Islet precursor cell (in vitro differentiated cells): ENCODE measurements around the gene BIRC7.
"Not testable (repeated sequence)": the region's sequence is repeated elsewhere in the genome, so short reads cannot be mapped to it uniquely, and the experiment has no call there.

Experiments used
- DNase-seq: peaks from one replicate; pipeline ENCODE4 v3.0.0-alpha.2; 2018

BIRC7 gene

DNA sequence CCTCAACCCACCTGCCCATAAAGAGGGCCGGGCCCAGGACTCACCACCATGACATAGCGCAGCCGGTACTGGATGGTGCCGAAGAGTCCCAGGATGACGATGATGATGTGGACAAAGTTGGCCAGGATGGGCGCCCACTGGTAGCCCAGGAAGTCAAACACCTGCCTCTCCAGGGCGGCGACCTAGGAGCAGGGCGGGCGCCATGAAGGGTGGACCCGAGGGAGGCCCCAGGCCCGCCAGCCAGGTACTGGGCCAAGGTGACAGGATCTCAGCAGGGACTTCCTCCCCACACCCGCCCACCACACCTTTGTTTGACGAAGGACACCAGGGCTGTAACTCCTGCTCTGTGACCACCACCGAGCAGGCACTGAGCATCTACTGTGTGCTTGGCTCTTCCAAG is 14.2 kb downstream of the BIRC7 start:
- no peak for DNase-seq

DNA sequence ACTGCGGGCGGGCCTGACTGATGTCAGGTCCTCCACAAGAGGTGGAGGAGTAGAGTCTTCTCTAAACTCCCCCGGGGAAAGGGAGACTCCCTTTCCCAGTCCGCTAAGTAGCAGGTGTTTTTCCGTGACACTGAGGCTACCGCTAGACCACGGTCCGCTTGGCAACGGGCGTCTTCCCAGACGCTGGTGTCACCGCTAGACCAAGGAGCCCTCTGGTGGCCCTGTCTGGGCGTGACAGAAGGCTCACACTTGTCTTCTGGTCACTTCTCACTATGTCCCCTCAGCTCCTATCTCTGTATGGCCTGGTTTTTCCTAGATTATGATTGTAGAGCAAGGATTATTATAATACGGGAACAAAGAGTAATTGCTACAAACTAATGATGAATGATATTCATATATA is 15.6 kb downstream of the BIRC7 start:
- DNase-seq = not testable (repeated sequence)

DNA sequence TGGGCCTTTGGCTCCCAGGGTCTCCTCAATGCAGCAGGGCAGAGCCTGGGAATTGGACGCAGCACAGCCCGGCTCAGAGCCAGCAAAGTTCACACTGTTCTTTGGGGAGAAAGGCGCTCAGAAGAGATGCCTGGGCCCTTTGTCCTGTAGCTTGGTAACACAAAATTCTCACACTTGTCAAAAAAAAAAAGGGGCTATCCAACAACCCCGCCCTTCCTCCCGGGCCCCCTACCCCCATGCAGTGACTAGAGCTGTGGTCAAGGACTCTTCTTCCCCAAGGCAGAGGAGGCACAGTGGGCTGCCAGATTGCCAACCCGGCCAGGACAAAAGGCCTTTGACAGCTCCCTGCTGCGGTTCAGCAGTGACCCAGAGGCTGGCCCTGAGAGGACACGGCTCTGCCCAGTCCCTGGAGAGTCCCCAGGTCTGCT is 16.6 kb downstream of the BIRC7 start:
- no peak for DNase-seq

DNA sequence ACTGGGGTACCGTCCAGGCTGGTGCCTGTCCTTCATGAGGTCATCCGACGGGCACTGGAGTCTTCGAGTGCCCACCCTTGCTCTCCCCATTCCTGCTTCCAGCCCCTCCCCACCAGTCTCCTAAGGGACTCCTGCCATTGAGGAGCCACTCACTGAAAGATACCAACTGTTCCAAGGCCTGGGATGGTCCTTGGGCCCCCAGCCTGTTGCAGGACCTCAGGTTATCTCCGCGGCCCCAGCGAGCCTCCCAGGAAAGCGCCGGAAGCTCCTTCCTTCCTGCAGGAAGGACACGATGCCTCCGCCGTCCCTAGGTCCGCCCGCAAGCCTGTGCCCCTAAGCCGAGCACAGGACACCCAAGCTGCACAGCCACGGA is 17.3 kb downstream of the BIRC7 start:
- DNase-seq = no peak

DNA sequence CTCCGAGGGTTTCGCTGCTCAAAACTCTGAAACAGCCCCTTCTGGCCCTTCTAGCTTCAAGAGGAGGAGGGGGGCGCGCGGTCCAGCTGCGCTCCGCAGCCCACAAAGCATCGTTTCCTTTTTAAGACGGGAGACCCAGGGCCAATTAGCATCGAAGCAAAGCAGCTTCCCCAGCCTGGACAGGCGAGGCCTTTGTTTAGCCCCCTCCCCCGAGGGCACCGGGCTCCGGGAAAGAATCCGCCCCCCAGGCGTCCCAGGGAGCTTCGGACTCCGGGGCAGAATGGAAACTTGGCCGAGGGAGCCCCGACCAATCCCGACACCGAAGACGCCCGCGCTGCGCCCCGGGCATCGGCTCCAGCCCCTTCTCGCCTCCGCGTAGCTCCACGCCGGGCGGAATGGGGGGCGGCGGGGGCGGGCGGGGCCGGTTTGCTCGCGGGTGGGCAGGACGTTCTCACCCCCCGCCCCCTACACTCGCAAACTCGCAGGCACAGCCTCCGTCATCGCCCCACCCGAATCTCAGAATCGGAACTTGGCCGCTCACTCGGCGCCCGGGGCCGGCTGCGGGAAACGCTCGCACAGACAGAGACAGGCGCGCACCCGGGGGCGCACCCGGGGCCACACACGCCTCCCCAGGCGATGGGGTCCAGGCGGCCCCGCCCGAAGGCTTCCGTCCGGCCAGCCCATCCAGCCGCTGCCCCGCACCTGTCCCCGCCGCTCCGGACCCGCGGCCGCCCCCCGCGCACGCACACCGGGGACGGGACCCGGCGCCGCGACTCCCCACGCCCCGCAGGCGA is 17.9 kb downstream of the BIRC7 start:
- peak; percentile 87 for DNase-seq

DNA sequence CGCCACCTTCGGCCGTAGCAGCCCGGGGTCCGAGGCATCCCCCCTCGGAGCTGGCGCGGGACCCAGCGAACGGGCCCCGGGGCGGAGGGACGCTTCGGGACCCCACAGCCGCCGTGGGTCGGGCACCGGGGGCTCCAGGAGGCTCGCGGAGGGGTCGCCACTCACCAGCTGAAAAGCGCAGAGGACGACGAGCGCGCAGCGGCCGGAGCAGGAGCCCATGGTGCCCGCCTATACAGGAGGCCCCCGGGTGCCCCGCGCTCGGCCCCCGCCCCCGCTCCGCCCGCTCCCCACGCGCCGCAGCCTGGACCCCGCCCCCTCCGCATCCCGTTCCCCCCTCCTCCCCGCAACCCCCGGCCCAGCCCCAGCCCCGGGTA is 18.5 kb downstream of the BIRC7 start, which contains the start of gene NKAIN4:
Gene NKAIN4 (minus strand): TSS at position 232 of the 374 bp plus-strand sequence. CDS start 13 bp downstream, at position 219.
- DNase-seq = no peak

DNA sequence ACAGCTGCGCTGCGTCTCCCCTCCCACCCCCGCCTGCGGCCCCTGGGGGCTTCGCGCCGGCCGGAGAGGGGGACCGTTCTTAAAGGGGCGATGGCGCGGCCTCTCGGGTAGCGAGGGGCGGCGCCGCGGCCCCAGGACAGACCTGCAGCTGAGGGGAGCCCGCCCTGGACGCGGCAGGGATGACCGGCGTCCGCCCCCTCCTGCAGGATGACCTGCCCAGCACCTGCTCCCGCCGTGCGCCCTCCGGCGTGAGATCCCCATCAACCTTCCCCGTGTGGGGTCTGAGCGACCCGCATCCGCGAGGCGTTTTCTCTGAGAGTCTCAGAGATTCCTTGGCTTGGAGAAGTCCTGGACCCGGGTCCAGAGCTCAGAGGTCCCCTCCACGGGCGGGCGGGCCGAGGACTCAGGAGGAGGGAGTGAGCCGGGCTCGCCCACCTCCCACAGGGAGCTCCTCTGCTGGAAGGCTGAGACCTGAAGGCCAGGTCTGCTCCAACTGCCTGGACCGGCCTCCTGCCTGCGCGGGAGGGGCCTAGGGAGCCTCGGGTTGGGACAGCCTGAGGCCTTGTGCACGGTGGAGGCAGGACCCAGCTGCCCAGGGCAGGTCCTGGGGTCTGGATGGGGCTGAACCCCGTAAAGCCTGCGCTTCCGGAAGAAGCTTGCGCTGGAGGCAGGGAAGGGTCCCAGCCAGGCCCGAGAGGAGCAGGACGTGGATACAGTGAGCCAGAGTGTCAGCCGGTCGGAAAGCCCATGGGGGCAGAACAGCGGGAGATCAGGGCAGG is 19.1 kb downstream of the BIRC7 start:
- peak; percentile 81 for DNase-seq

DNA sequence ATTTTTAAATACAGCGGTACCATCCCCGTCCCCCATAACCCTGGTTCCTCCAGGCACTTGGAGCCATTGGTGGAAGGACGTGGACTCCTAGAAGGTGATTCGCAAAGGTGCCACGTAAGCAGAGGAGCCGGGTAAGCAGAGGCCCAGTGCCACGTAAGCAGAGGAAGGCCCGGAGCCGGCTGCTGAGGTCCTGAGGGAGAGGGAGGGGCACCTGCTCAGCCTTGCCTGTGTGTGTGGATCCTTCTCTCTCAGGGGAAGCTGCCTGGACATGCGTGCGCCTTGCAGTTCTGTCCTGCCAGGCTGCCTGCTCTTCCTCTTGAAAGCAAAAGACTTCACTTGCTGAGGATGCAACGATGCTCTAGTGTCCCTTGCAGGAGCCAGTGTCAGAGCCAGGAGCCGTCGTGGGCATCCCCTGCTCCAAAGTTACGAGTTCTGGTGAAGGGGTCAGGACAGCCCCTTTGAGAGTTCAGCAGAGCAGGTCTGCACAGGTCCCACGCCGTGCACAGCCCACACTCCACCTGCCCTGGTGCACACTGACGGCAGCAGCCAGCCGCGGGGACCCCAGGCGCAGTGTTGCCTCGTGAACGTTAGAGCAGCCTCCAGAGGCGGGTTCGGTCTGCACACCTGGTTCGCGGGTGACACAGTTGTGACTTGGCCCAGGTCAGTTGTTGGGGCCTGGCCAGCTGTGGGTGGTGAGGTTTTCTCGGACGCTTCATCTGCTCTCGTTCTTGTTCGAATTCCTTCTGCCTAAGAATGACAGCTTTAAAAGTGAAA is 20.4 kb downstream of the BIRC7 start:
- no peak for DNase-seq

DNA sequence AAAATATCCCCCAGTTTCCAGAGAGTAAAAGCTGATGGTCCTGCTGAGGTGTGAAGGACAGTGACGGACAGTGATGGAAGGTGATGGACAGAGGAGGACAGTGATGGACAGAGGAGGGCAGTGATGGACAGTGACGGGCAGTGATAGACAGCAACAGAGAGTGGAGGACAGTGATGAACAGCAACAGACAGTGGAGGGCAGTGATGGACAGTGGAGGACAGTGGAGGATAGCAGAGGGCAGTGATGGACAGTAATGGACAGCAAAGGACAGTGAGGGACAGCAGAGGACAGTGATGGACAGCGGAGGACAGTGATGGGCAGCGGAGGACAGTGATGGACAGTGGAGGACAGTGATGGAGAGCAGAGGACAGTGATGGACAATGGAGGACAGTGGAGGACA is 21.2 kb downstream of the BIRC7 start:
- DNase-seq = no peak

DNA sequence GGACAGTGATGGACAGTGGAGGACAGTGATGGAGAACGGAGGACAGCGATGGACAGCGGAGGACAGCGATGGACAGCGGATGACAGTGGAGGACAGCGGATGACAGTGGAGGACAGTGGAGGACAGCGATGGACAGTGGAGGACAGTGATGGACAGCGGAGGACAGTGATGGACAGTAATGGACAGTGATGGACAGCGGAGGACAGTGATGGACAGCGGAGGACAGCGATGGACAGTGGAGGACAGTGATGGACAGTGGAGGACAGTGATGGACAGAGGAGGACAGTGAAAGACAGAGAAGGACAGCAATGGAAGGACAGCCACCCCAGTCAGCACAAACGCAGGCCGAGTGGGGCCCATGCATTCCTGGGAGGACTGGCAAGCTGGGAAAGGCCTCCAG is 21.9 kb downstream of the BIRC7 start:
- no peak for DNase-seq

DNA sequence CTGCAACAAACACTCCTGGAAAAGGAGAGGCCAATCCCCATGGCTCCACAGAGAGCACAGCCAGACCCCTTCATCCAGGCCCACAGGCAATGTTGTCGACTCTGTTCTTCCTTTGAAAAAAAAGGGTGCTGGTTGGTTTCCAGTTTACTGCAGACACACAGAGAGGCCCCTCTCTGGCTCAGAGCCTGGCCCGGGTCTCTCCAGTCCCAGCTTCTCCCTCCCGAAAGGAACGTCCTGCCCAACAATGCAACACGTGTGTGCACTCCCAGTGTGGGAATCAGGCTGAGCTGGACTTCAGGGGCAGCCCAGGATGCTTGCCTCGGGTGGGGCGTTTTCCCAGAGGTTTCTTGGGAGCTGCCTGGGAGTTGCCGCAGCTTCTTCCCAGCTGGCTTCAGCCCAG is 23.1 kb downstream of the BIRC7 start:
- no peak for DNase-seq

DNA sequence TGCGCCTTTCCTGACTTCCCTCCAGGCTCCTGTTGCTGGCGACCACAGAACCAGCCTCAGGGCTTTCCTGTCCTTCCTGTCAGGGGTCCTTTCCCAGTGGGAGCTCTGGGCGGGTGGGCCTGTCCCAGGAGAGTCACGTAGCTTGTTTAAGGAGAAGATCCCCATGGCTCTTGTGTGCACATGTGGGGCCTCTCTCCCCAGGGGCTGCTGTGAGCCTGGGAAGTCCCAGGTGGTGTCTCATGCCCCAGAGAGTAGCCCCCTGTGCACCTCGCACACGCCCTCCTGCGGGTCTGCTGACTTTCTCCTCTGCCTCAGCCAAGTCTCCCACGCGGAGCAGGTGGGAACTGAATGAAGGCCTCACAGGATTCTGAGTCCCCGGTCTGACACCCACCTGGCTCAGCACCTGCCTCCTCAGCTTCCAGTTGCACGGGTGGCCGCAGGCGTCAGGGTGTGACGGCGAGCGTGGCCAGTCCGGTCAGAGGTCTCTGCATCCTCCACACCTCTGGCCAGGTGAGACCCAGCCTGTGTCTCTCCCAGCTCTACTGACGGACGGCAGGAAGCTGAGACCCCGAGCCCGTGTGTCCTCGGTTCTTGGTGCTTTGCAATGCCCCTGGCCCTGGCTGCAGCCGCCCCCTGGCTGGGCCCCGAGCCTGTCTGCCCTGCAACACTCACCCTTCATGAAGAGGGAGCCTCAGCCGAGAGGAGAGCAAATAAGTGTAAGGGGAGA is 24.2 kb downstream of the BIRC7 start:
- DNase-seq = no peak

DNA sequence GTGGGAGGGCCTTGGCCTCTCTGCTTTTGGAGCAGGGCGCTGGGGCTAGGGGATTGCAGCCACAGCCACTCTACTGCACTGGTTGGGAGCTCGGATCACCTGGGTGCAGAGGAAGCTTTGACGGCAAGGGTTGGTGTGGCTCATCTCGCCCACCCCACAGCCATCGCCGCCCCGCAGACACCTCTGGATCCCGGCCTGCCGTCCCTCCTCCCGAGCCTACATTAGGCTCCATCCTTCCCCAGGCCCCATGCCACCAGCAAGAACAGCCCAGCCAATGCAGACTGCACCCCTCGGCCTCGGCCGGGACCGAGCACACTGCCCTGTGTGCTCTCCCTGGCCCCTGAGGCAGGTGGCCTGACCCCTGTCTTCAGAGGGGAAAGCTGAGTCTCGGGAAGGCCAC is 24.8 kb downstream of the BIRC7 start:
- DNase-seq = no peak

DNA sequence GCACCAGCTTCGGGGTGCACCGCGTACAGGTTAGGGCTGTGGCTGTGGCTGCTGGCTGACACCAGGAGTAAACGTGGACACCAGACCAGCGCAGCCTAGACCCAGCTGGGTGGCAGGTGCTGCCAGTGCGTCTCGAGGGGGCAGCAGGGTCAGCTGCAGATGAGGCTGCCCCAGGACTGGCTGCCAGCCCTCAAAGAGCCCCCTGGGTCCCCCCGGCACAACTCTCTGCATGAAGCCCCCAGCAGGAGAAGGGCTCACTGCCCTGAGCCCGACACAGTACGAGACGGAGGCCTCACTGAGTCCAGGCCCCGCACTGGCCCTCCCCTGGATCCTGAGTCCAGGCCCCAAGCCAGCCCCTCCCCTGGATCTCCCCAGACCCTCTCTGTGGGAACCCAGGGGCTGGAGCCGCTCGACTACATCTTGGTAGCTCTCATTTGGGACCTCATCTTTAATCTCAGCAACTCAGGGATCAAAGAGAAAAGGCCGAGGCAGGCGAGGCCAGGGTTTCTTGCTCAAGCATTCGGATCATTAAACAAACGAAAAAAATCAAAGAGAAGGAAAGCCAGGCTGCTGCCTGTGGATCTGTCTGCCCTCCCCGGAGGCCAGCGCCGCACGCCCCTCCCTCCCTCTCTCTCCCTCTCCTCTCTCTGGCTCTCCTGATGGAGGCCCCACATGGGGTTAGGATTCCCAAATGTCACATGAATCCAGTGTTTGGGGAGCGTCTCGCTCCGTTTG is 25.5 kb downstream of the BIRC7 start:
- no peak for DNase-seq

DNA sequence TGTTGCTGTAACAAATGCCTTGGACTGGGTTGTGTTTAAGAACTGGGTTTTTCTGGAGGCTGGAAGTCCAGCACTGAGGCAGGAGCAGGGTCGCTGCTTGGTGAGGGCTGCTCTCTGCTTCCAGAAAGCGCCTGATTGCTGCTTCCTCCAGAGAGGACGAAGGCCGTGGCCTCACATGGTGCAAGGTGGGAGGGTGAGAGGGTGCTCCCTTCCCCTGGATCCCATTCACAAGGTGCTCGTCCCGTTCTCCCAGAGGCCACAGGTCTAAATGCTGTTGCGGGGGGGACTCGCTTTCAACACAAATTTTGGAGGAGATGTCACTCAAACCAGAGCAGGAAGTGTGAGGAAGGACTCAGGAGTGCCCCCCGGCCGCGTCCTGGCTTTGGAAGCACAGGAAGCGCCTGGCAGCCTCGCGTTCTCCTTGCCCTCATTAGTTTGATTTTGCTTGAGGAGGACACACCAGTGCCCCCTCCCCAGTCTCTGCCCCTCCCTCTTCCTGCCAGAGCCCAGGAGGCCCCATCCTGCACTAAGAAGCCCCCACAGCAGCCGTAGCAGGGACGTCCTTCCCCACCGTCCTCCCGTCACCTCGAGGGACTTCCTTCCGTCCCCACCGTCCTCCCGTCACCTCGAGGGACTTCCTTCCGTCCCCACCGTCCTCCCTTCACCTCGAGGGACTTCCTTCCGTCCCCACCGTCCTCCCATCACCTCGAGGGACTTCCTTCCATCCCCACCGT is 26.3 kb downstream of the BIRC7 start:
- no peak for DNase-seq

DNA sequence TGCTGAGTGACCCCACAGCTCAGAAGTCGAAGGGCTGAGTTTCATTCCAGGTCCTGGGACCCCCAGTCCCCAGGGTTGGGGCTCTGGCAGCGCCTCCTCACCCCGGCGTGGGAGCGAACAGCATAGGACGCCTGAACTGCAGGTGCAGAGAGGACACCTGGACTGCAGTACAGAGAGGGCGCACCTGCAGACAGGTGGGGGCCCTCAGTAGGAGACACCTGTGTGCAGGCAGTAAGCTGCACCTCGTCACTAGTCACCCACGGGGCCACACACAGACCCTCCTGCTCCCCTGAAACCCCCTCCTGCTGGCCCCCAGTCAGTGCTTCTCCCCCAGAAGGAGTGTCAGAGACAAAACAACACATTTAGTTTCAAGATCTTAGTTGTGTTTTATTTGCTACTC is 27.1 kb downstream of the BIRC7 start:
- no peak for DNase-seq

DNA sequence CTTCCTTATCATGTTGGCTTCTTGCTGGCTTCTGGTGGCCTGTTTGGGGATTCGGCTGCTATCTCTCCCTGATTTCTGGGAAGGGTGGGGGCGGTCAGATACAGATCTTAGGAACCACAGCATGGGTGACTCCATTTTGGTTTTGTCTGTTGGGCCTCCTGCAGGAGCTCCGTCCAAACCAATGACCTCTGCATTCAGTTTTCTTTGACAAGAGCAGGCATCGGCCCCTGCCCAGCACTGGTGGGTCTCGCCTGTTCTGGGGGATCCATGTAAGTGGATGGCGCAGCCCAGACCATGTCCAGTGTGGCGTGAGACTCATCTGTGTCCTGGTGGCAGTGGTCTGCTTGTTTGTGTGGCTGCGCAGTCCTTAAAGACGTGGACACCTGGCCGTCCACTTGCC is 28.3 kb downstream of the BIRC7 start:
- DNase-seq = no peak

DNA sequence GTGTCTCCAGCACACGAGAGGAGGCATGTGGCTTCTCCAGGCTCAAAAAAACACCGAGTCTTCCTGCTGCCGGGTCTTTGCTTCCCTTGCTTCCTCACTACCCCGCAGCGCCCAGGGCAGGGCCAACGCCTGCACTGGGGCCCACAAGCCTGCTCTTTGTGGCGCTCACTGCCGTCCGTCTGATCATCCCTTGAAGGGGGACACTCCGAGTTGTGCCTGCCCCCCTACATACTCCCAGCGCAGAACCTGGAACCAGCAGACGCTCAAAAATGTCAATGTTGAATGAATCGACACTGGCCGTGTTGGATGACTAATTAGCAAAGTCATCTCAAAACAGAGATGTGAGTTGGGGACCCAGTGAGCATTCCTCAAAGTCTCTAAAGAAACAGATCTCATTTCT is 28.8 kb downstream of the BIRC7 start:
- no peak for DNase-seq

DNA sequence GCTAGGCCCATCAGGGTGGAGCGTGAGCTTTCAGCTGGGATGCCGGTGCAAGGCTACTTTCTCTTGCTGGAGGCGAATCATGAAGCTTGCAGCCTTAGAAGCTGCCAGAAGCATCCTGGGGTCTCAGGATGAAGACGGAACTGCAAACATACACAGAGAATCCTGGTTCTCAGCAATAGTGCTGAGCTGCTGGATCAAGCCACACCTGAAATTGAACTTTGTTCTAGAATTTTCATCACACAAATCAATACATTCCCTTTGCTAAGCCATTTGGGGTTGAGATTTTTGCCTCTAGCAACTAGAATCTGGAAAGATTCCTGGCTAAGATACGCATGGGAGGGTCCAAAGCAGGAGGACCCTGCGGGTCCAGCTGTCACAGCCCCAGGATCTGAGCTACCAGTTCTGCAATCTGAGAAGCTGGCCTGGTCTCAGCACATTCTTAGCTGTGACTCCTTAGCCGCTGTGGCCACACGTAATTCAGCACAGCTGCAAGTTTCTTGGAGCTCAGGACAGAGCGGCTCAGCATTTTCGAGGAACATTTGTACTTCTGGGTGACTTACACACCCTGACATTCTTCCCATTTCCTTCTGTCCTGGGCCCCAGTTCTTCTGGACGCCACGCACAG is 30.3 kb downstream of the BIRC7 start:
- DNase-seq = no peak

DNA sequence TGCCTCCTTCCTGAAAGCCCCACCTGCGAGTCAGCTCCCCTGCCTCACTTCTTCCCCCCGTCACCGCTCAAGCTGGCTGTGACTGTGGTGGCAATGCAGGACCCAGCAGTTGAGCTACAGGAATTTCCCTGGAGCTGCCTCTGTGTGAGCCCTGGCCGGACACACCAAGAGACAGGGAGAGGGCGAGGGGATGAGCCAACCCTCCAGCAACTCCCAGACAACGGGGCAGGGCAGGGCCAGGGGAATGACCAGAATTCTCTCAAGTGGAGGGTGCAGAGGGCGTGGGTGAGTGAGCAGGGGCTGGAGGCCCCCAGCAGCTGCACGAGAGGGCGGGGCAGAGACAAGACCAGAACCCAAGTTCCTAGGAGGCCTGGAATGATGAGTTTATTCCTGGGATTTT is 32.0 kb downstream of the BIRC7 start:
- no peak for DNase-seq

DNA sequence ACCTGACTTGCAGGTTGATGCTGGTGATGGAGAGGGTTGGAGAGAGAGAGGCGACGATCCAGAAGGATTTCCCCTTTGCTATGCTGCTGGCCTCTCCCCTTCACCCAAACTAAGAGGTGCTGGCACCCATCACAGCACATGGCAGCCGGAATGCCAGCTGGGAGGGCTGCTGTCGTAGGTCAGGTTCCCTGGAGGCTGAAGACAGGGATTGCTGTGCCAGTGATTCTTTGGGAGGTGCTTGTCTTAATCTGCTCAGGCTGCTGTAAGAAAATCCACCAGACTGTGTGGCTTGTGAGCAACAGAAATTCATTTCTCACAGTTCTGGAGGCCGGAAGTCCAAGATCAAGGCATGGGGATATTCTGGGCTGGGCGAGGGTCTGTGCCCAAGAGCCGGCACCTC is 32.6 kb downstream of the BIRC7 start:
- no peak for DNase-seq
